ENCODE data around the gene CGB1. TPM values are rescaled to one million over a fixed set of nuclear protein-coding genes. Genes with fewer than 3 reads are reported as not detected.

The CGB1 gene
- not detected in 2 replicates for total RNA-seq

DNA sequence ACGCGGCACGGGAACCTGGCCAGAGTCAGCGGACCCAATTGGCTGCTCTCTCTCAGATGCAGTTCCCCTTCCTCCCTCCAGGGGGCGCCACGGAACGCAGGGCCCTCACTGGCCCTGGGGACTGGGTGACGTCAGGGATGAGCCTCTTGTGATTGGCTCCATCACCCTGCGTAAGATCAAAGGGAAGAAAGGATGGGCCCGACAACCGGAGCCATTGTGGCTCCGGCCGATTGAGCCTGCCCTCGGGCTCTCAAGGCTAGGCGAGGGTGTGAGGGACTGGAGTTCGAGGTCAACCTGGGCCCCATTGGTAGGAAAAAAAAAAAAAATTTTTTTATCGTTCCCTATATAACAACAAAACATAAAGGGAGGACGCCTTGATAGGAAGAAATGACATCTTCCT lies at the start of gene CGB1:
TSS of gene CGB1 (minus strand) at position 81 of the 400 bp plus-strand sequence. CDS start 184 bp downstream, outside the sequence.

DNA sequence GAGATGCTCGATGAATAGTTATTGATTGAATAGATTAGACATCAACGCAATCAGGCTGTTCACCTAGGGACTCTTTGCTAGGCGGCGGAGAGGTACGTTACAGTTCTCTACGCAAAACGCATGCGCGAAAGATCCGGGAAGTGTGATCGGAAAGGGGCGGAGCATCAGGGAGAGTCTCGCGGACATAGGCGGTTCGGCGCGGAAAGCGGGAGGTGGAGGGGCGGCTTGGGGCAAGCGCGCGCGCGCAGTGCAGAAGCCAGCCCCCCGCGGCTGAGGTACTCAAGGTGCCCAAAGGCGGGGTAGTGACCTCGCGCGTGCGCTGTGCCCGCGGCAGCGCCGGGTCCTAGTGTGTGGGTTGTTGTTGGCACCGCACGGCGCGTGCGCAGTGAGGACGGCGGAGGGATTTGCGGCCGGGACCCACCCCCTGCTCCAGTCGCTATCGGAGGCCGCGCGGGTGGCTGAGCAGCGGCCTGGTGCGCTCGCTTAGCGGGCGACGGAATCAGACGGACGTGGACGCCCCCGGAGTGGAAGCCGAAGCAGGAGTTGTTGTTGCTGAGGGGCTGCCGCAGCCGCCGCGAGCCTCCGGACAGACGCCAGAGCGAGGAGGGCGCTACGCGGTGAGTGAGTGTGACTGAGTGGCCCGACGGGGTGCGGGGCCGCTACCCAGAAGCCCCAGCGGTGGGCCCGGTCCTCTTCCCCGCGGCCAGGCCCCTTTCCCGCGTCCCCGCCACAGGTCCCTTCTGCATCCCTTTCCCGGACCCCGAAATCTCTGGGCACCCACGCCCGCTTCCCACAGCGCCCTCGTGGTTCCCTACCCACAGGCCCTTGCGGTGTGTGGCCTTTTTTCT lies 48.5 kb upstream of the CGB1 start, which contains the start of gene SNRNP70:
TSS of gene SNRNP70 (plus strand) at position 432 of the 848 bp plus-strand sequence. CDS start 964 bp downstream, outside the sequence.

DNA sequence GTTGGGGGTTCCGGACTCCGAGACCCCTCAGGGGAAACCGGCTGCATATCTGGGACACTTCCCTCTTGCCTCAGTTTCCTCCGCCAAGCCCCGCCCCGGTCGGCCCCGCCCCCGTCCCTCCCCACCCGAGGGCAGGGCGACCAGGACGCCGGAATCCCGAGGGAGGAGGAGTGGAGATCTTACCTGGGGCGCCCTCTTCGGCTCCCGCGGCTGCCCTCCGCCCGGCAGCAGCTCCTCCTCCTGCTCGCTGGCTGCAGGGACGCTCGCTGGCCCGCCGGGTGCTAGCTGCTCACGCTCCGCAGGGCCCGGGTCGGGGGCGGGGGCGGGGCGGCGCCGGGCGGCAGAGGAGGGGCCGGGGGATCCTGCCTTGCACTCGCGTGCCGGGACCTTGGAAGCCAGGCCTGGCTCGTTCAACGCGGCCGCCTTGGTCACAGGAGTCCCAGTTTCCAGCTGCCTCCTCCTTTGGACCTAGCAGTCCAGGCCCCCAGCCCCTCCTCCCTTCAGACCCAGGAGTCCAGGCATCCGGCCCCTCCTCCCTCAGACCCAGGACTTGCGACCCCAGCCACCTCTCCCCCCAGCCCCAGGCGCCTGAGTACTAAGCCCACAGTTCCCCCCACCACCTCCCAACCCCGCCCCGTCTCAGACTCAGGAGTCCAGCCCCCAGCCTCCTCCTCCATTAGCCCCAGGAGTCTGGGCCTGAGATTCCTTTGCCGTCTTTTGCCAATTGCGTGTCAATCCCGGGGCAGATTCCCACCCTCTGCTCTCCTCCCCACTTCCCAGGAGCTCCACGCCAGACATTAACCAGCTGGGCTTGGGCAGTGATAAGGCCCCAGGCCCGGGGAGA lies 28.3 kb upstream of the CGB1 start, which contains the start of gene NTF4:
TSS of gene NTF4 (minus strand) at position 51 of the 844 bp plus-strand sequence. CDS start 2,821 bp downstream, outside the sequence.

DNA sequence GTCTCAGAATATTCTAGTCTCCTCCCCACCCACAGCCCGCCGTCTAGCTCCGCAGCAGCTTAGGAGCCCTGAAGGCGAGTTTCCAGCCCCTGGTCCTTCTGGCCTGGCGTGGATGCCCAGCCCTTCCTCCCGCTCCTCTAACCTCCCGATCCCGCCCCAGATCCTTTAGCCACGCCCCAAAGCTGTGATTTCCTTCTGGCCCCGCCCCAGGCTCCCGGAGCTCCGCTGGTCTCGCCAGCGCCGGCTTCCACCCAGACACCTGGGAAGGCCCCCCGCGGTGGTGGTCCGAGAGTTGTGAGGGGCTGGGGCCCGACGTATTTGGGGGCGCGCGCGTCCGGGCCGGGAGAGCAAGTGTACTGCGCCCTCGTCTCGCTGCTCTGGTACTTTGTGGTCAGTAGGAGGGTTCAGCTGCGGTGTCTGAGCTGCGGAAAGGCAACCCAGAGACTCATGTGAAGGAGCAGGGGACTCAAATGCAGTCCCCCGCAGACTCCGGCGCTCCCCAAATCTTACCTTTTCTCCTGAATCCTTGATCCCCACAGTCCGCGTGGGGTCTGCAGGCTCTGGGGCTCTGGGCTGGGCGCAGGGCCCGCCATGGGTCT lies 21.0 kb upstream of the CGB1 start, which contains the start of gene CGB7:
TSS of gene CGB7 (minus strand) at position 114 of the 599 bp plus-strand sequence. CDS start 2,374 bp downstream, outside the sequence.

DNA sequence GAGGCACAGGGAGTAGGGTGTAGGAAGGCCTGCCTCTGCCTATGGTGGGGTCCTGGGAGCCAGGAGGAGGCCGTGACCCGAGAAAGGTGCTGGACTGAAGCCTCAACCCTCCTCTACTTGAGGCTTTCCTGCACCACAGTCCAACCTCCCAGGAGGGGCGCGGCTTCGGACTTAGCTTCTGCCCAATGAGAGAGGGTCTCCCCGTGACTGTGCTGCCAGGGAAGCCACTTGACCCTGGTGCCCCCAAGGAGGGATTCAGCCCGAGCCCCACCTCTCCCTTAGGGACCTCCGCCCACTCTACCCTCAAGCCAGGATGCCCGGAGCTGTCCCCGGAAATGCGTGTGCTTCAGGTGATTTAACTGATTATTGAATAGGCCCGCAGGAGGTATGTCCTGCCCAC lies 12.3 kb upstream of the CGB1 start, which contains the start of gene CGB8:
TSS of gene CGB8 (minus strand) at position 101 of the 400 bp plus-strand sequence. CDS start 372 bp downstream, outside the sequence.

DNA sequence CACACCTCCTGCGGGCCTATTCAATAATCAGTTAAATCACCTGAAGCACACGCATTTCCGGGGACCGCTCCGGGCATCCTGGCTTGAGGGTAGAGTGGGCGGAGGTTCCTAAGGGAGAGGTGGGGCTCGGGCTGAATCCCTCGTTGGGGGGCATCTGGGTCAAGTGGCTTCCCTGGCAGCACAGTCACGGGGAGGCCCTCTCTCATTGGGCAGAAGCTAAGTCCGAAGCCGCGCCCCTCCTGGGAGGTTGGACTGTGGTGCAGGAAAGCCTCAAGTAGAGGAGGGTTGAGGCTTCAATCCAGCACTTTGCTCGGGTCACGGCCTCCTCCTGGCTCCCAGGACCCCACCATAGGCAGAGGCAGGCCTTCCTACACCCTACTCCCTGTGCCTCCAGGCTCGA lies 6.9 kb upstream of the CGB1 start, which contains the start of gene CGB5:
TSS of gene CGB5 (plus strand) at position 301 of the 400 bp plus-strand sequence. CDS start 362 bp downstream, outside the sequence.

DNA sequence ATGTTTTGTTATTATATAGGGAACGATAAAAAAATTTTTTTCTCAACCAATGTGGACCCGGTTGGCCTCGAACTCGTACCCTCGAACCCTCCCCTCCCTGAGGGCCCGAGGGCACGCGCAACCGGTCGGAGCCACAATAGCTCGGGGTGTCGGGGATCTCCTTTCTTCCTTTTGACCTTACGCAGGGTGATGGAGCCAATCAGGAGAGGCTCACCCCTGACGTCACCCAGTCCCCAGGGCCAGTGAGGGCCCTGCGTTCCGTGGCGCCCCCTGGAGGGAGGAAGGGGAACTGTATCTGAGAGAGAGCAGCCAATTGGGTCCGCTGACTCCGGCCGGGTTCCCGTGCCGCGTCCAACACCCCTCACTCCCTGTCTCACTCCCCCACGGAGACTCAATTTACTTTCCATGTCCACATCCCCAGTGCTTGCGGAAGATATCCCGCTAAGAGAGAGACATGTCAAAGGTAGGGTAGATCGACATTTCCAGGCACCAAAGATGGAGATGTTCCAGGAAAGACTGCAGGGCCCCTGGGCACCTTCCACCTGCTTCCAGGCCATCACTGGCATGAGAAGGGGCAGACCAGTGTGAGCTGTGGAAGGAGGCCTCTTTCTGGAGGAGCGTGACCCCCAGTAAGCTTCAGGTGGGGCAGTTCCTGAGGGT lies 4.9 kb downstream of the CGB1 start, which contains the start of gene CGB2:
TSS of gene CGB2 (plus strand) at position 249 of the 660 bp plus-strand sequence. CDS start at position 455, 206 bp downstream.

DNA sequence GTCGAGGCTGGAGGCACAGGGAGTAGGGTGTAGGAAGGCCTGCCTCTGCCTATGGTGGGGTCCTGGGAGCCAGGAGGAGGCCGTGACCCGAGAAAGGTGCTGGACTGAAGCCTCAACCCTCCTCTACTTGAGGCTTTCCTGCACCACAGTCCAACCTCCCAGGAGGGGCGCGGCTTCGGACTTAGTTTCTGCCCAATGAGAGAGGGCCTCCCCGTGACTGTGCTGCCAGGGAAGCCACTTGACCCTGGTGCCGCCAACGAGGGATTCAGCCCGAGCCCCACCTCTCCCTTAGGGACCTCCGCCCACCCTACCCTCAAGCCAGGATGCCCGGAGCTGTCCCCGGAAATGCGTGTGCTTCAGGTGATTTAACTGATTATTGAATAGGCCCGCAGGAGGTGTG lies 12.5 kb downstream of the CGB1 start, which contains the start of gene CGB3:
TSS of gene CGB3 (minus strand) at position 101 of the 400 bp plus-strand sequence. CDS start 362 bp downstream, outside the sequence.

GRCh38 chr19:49017041-49017665 lies 19.5 kb downstream of the CGB1 start, which contains the start of gene LHB:
LHB (minus strand) TSS chr19:49017091; CDS start chr19:49017081, 10 bp downstream.

GRCh38 chr19:48993175-48994034 lies 43.3 kb downstream of the CGB1 start, which contains the start of the genes GYS1 and RUVBL2:
GYS1 (minus strand) TSS chr19:48993309; CDS start chr19:48993112, 197 bp downstream.
RUVBL2 (plus strand) TSS chr19:48993887; CDS start chr19:48993912, 25 bp downstream.

Other genes with a start within 250 kb of the CGB1 start
- gene BCAT2, start 225.9 kb downstream of the CGB1 start, total RNA-seq, result 31.7 and 33.9 TPM in 2 replicates
- gene HSD17B14, start 200.4 kb downstream of the CGB1 start, total RNA-seq, result 5.7 and 9.9 TPM in 2 replicates
- 0.32 and 4.3 TPM in 2 replicates for gene PLEKHA4, start 168.3 kb downstream of the CGB1 start, total RNA-seq
- 22.8 and 63.6 TPM in 2 replicates for gene PPP1R15A, start 164.5 kb downstream of the CGB1 start, total RNA-seq
- 0.13 and 0.16 TPM in 2 replicates for gene TULP2, start 138.2 kb downstream of the CGB1 start, total RNA-seq
- 158 and 247 TPM in 2 replicates for gene NUCB1, start 136.6 kb downstream of the CGB1 start, total RNA-seq
- not detected in 2 replicates for gene DHDH, start 103.2 kb downstream of the CGB1 start, total RNA-seq
- 90.2 and 164 TPM in 2 replicates for gene BAX, start 82.0 kb downstream of the CGB1 start, total RNA-seq
- gene FTL, start 71.6 kb downstream of the CGB1 start, total RNA-seq, result 707 and 962 TPM in 2 replicates
- 24.0 and 25.6 TPM in 2 replicates for gene GYS1, start 43.6 kb downstream of the CGB1 start, total RNA-seq
- 199 and 209 TPM in 2 replicates for gene RUVBL2, start 43.0 kb downstream of the CGB1 start, total RNA-seq
- 0.16 TPM in 1 of 2 replicates, not detected in the other for gene LHB, start 19.8 kb downstream of the CGB1 start, total RNA-seq
- not detected in 2 replicates for gene CGB3, start 12.6 kb downstream of the CGB1 start, total RNA-seq
- not detected in 2 replicates for gene CGB2, start 5.0 kb downstream of the CGB1 start, total RNA-seq
- gene CGB5, start 7.0 kb upstream of the CGB1 start, total RNA-seq, result not detected in 2 replicates
- not detected in 2 replicates for gene CGB8, start 12.2 kb upstream of the CGB1 start, total RNA-seq
- gene CGB7, start 20.9 kb upstream of the CGB1 start, total RNA-seq, result under 0.01 TPM in 1 of 2 replicates, not detected in the other
- not detected in 2 replicates for gene NTF4, start 27.9 kb upstream of the CGB1 start, total RNA-seq
- not detected in 2 replicates for gene KCNA7, start 35.8 kb upstream of the CGB1 start, total RNA-seq
- 141 and 222 TPM in 2 replicates for gene SNRNP70, start 48.6 kb upstream of the CGB1 start, total RNA-seq
- gene LIN7B, start 77.5 kb upstream of the CGB1 start, total RNA-seq, result 1.4 and 1.5 TPM in 2 replicates
- 0.65 and 0.88 TPM in 2 replicates for gene C19orf73, start 82.2 kb upstream of the CGB1 start, total RNA-seq
- 3.4 and 3.9 TPM in 2 replicates for gene PPFIA3, start 82.6 kb upstream of the CGB1 start, total RNA-seq
- gene HRC, start 118.5 kb upstream of the CGB1 start, total RNA-seq, result 0.06 TPM in 1 of 2 replicates, not detected in the other
- gene TRPM4, start 120.9 kb upstream of the CGB1 start, total RNA-seq, result 19.8 and 24.1 TPM in 2 replicates

Data from bladder microvascular endothelial cell (primary cell).